HG03103 (cell line): ENCODE measurements around the gene EME2.

Experiments used
- ATAC-seq: cut with Tn5 transposase; IDR thresholded peaks from one replicate; pipeline ENCODE4 v1.9.1; 2021; ENCODE audit warnings: low read depth; ENCODE audit not compliant: unreplicated experiment

EME2 gene

GRCh38 chr16:1765826-1766225 lies 6.8 kb upstream of the EME2 start:
- no peak for ATAC-seq

- no peak for ATAC-seq
These were observed 6.4 kb upstream of the EME2 start for GRCh38 chr16:1766231-1766630.

DNA sequence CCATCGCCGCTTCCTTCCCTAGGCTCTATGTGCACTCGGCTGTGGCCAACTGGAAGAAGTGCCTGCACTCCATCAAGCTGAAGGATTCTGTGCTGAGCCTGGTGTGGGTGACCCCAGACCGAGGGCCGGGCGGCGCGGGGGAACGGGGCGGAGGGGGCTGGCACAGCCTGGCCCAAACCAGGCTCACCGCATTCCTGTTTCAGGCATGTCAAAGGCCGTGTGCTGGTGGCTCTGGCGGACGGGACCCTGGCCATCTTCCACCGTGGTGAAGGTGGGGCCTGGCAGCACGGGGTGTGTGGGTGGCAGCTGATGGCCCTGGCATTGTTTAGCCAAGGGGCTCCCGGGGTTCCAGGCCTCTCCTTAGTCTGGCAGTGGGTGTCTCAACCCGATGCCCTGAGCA lies 5.9 kb upstream of the EME2 start:
- no peak for ATAC-seq

GRCh38 chr16:1767116-1767994 lies 5.3 kb upstream of the EME2 start:
- ATAC-seq: no peak

DNA sequence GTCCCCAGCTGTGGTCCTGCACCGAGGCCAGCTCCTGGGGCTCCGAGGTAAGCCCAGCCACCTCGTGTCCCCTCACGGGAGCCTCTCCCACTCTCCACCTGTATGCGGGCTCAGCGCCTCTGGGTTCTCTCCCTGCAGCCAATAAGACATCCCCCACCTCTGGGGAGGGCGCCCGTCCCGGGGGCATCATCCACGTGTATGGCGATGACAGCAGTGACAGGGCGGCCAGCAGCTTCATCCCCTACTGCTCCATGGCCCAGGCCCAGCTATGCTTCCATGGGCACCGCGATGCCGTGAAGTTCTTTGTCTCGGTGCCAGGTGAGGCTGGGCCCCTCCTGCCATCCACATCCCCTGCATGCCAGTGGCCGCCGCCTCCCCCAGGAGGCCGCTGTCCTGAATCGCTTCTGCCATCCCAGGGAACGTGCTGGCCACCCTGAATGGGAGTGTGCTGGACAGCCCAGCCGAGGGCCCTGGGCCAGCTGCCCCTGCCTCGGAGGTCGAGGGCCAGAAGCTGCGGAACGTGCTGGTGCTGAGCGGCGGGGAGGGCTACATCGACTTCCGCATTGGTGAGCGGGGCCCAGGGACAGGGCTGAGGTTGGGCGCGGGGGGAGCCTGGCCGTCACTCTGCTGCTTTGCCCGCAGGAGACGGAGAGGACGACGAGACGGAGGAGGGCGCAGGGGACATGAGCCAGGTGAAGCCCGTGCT lies 4.4 kb upstream of the EME2 start:
- ATAC-seq: no peak

GRCh38 chr16:1768767-1769401 lies 3.7 kb upstream of the EME2 start:
- ATAC-seq: no peak

DNA sequence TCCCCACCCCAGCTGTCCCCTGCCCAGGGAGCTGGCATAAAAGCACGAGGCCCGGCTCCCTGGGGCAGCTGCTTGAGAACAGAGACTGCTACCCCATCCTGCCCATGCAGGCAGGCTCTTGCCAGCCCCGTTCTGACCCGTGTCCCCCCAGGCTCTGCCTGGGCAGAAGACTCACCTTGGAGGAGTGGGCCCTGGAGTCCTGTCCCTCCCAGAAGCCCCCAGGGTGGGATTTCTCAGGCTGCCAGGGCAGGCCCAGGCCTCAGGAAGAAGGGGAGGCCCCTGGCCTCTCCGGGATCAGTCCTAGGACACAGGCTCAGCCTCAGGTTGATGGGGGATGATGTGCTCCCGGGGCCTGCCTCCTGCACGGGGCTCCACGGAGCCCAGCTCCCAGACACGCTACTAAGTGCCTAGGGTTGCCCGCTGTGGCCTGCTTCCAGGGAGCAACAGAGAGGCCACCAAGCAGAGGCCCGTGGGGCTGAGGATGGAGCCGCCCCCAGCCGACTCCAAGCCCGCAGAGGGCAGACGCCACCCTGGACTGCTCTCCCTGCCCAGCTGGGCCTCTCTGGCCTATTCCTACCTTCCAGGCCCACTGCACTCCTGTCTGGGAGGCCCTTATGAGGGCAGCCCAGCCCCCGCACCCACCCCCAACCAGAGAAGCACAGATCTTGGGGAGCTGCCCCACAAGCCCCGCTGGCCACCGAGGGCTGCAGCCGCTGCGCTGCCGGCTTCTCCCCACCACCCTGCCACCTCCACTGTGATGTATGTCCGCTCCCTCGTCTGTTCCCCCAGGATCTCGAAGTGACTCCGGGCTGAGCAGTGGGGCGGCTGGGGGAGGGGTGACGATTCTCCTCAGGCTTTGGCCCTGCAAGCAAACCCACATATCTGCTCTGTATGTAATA lies 3.0 kb upstream of the EME2 start:
- no peak for ATAC-seq

- ATAC-seq: no peak
These were observed 2.1 kb upstream of the EME2 start for GRCh38 chr16:1770328-1771187.

- ATAC-seq: no peak
These were observed 1.3 kb upstream of the EME2 start, which contains the start of gene NME3 for GRCh38 chr16:1771188-1771863. Gene NME3, minus strand, starts transcription at chr16:1771543. Its CDS starts 9 bp downstream, at chr16:1771534.

DNA sequence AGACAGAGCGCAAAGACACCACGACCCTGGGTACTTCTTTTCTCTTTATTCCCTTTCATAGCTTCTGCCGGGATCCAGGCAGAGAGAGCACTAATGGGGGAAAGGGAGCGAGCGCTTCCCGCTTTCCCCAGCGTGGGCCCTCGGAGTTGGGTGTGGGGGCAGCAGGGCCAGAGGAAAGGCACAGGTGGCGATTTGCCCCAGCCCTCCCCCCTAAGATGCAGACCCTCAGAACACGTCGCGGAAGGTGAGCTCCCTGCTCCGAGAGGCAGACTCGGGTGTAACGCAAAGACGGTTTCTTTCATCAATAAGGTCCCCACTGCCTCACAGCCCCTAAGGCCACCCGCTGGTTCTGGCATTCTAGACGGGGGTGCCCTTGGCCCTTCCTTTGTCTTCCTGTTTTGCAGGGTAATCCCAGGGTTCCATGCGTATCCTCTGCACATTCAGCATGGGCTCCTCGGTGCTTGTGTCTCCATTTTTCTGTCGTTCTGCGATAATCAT lies 697 bp upstream of the EME2 start:
- ATAC-seq: no peak

DNA sequence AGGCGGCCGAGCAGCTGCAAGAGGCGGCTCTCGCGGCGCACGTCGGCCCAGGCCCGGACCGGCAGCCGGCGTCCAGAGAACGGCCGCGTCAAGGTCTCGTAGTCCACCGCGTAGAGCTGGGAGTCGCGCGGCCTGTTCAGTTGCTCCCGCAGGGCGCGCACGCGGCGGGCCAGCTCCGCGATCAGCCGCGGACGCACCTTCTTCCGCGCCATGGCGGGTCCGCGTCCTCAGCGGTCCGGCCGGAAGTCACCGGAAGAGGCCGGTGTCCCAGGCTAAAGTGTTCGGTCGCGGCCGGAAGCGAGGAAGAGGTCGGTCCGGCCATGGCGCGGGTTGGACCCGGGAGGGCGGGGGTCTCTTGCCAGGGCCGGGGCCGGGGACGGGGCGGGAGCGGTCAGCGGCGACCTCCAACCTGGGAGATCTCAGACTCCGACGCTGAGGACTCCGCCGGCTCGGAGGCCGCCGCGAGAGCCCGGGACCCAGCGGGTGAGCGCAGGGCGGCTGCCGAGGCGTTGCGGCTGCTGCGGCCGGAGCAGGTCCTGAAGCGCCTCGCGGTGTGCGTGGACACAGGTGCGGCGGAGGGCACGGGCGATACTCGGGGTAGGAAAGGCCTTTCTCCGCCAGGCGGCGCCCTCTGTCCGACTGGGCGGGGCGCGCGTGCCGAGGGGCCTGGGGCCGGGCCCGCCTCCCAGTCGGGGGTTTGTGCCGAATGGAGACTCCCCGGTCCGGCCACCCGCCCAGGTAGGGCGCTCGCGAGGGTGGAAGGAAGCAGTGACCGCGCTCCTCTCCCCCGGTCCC lies 495 bp downstream of the EME2 start, which contains the start of gene MRPS34:
TSS of gene MRPS34 (minus strand) at position 227 of the 795 bp plus-strand sequence. CDS start at position 212, 15 bp downstream.
- peak; percentile 45 for ATAC-seq

- ATAC-seq: no peak
These were observed 1.3 kb downstream of the EME2 start for GRCh38 chr16:1773703-1774447.

DNA sequence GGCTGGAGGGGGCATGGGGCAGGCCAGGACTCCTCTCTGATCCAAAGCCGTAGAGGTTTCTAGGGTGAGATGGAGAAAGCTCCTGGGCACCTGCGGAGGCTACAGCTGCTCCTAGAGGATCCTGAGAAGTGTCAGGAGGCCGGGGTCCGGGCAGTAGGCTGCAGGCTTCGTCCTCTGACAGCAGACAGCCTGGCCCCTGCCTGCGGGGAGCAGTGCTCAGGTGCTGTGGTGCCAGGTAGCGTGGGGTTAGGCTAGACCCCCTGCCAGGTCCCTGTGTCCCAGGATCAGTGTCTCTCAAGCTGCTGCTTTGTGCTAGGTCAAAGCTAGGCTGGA lies 1.8 kb downstream of the EME2 start:
- ATAC-seq: no peak

- ATAC-seq: no peak
These were observed 2.6 kb downstream of the EME2 start for GRCh38 chr16:1775006-1775845.

DNA sequence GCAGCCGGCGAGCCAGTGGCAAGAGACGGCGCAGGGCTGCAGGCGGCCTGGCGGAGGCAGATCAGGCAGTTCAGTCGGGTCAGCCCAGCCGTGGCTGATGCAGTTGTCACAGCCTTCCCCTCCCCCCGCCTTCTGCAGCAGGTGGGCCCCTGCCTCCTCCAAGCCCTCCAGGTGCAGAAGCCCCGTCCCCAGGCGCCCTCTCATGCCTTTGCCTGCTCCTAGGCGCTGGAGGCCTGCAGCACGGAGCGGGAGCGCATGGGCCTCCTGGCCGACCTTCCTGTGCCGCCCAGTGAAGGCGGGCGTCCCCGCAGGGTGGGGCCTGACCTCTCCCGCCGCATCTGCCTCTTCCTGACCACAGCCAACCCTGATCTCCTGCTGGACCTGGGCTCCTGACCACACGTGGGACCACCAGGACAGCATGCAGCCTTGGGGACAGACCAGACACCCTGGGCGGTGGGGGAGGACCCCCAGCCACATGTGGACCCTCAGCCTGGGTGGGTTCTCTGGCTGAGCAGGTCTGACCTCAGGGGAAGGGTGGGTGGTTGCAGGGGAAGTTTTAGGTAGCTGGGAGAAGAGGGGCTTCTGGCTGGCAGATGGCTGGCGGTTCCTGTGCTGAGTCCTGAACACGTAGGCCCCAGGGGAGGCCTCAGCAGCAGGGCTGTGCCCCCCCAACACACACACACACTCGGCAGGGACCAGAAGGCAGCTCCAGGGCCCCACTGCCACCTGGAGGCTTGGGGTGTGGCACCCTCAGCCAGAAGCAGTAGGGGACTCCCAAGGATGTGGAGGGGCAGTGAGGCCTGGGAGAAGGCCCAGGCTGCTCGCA lies 3.4 kb downstream of the EME2 start:
- ATAC-seq: no peak

DNA sequence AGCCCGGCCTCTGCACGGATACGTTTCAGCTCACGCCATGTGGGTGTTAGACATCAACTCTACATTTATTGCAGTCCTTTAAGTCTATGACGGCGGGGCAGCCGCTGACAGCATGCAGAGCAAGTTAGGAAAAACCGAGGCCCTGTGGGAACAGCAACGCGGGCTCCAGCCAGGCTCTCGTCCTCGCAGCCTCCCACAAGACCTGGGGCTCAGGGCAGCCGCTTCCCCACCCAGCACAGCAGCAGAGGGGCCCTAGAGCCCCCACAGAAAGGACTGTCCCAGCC lies 4.0 kb downstream of the EME2 start:
- no peak for ATAC-seq
